ENCODE measurements around the gene LGI1.
"Not testable (repeated sequence)": the region's sequence is repeated elsewhere in the genome, so short reads cannot be mapped to it uniquely, and the experiment has no call there.

The LGI1 gene

GRCh38 chr10:93807371-93807770, 49.6 kb downstream of the LGI1 start:
- DNase-seq = no peak

- DNase-seq = no peak
These were observed 55.1 kb downstream of the LGI1 start for GRCh38 chr10:93812659-93813338.

GRCh38 chr10:93813507-93814465, 56.0 kb downstream of the LGI1 start:
- DNase-seq = peak; percentile 25

- DNase-seq = no peak
These were observed 57.8 kb downstream of the LGI1 start for GRCh38 chr10:93815304-93816096.

- DNase-seq = peak; percentile 34
These were observed 58.5 kb downstream of the LGI1 start for GRCh38 chr10:93816123-93816747.

- DNase-seq = no peak
These were observed 60.4 kb downstream of the LGI1 start for GRCh38 chr10:93818086-93818485.

GRCh38 chr10:93819520-93819919, 61.8 kb downstream of the LGI1 start:
- no peak for DNase-seq

GRCh38 chr10:93820434-93820833, 62.7 kb downstream of the LGI1 start:
- DNase-seq = no peak

- peak; percentile 27 for DNase-seq
These were observed 63.5 kb downstream of the LGI1 start for GRCh38 chr10:93821051-93821772.

GRCh38 chr10:93826355-93826754, 68.6 kb downstream of the LGI1 start:
- no peak for DNase-seq

GRCh38 chr10:93827056-93827804, 69.5 kb downstream of the LGI1 start:
- DNase-seq = no peak

- DNase-seq = not testable (repeated sequence)
These were observed 73.3 kb downstream of the LGI1 start for GRCh38 chr10:93831065-93831464.

GRCh38 chr10:93835770-93836169, 78.0 kb downstream of the LGI1 start:
- DNase-seq = no peak

- DNase-seq = peak; percentile 78
These were observed 80.1 kb downstream of the LGI1 start for GRCh38 chr10:93837822-93838221.

GRCh38 chr10:93838278-93838677, 80.5 kb downstream of the LGI1 start:
- no peak for DNase-seq

- DNase-seq = no peak
These were observed 84.2 kb downstream of the LGI1 start for GRCh38 chr10:93841961-93842360.

- no peak for DNase-seq
These were observed 87.4 kb downstream of the LGI1 start for GRCh38 chr10:93844979-93845626.

Measured in NCI-H1105 treated with DMSO at 0.1 percent for 48 hours (cell line).